OCI-LY3 (cell line): ENCODE results near the gene TBC1D25.

Experiments used
- EZH2phosphoT487 ChIP-seq: fragments of 200-600 bp; shearing (Covaris generic); IDR thresholded peaks from 2 replicates; pipeline ENCODE4 v1.6.1; 2018; ENCODE audit warnings: antibody characterized with exemption, mixed run types, low read depth
- TF ChIP-seq, protein P1 (sequence below): fragments of 200-600, 300-600 bp; sonication (generic); IDR thresholded peaks from 2 replicates; pipeline ENCODE4 v1.5.1; 2014; ENCODE audit warnings: antibody characterized with exemption, low read length, low read depth

DNA sequence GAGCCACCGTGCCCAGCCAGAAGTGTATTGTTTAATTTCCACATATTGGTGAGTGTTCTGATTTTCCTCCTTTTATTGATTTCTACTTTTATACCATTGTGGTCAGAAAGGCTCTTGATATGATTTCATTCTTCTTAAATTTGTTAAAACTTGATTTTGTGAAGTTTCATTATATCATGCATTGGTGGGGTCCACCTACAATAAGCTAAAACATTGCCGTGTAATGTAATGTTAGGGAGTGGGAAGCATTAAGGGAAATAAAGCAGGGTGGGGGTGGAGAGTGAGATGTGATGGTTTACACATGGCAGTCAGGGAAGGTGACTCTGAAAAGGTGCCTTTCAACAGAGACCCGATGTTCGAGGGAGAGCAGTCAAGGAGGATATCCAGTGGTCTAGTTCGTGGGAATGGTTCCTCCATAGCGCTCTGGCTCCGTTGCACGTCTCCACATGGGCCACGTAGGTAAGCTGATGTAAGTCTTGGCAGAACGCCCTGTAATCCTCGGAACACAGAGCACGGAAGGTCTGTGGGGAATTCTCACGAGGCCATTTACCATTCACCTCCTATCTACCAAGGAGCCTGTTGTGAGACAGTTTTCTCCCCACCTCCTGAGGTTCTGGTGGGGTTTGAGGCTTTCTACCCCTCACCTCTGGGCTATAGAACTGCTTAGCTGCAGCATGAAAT is 50.1 kb downstream of the TBC1D25 start:
- TF ChIP-seq, protein P1, sequence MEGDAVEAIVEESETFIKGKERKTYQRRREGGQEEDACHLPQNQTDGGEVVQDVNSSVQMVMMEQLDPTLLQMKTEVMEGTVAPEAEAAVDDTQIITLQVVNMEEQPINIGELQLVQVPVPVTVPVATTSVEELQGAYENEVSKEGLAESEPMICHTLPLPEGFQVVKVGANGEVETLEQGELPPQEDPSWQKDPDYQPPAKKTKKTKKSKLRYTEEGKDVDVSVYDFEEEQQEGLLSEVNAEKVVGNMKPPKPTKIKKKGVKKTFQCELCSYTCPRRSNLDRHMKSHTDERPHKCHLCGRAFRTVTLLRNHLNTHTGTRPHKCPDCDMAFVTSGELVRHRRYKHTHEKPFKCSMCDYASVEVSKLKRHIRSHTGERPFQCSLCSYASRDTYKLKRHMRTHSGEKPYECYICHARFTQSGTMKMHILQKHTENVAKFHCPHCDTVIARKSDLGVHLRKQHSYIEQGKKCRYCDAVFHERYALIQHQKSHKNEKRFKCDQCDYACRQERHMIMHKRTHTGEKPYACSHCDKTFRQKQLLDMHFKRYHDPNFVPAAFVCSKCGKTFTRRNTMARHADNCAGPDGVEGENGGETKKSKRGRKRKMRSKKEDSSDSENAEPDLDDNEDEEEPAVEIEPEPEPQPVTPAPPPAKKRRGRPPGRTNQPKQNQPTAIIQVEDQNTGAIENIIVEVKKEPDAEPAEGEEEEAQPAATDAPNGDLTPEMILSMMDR: no peak
- no peak for TF ChIP-seq EZH2phosphoT487
